Mucosa of descending colon (tissue), 3 donors: ENCODE data around the gene ERCC8. TPM values are rescaled to one million over a fixed set of nuclear protein-coding genes. Genes with fewer than 3 reads are reported as not detected.
"Not testable (repeated sequence)": the region's sequence is repeated elsewhere in the genome, so short reads cannot be mapped to it uniquely, and the experiment has no call there.

Source experiments
- ATAC-seq: fragments of 200-7000 bp; cut with Tn5 transposase; one replicate; pipeline ENCODE4 v1.9.1; 2020; ENCODE audit warnings: mild to moderate bottlenecking, moderate library complexity
- DNase-seq, 3 donors: peaks; one replicate each; pipeline ENCODE4 v3.0.0-alpha.2; 2020
- H3K36me3 ChIP-seq: fragments of 200-600 bp; one replicate; pipeline ENCODE4 v1.8.0; 2021; ENCODE audit warnings: low read depth, mild to moderate bottlenecking
- H3K4me1 ChIP-seq: fragments of 200-600 bp; one replicate; pipeline ENCODE4 v1.8.0; 2021; ENCODE audit warnings: low read depth, mild to moderate bottlenecking
- H3K4me3 ChIP-seq: fragments of 200-600 bp; one replicate; pipeline ENCODE4 v1.8.0; 2021; ENCODE audit warnings: mild to moderate bottlenecking
- H3K9me3 ChIP-seq: fragments of 200-600 bp; one replicate; pipeline ENCODE4 v1.8.0; 2021; ENCODE audit warnings: mild to moderate bottlenecking
- intact Hi-C, 2 donors: fragments of 100-400 bp; cut with DNase I in 1 of 2; cut with micrococcal nuclease in 1 of 2; formaldehyde crosslinking; loops; one replicate each; pipeline versions ENCODE4 v1.11.0 to v1.11.1; 2022; cut with DNase I, micrococcal nuclease
- long read RNA-seq, 2 donors: library from polyadenylated mRNA; unstranded; transcript quantifications; one replicate each; pipeline ENCODE4 v2.0.0, GENCODE V29; 2019 to 2021
- total RNA-seq, 3 donors: library from RNA; stranded (reverse); fragmentation: NEBNext Ultra II Directional in 2 of 3; extraction: Animal tissue kit (Norgen Biotek cat#: 25700) in 2 of 3; gene quantifications; one replicate each; pipeline versions ENCODE4 v1.2.1 to v1.2.4, GENCODE V29; 2021 to 2023
- TF ChIP-seq, protein P1 (sequence below): fragments of 200-600 bp; IDR thresholded peaks from one replicate; pipeline ENCODE4 v1.8.0; 2022; ENCODE audit warnings: antibody characterized with exemption, mild to moderate bottlenecking
- donor health status: DM: no; HTN: no; CAD: no; lungs with moderate emphysema.
- donor health status: DM: no; HTN: no; CAD: no.
- donor health status: DM: no; HTN: yes; CAD: no.

The ERCC8 gene
- 1 to 10 TPM; 8.2 to 9.1 (median 8.8) TPM for total RNA-seq
- long read RNA-seq, donor 1, transcript ERCC8-201 (12 exons, 2,017 nt): major isoform, 5 of 5 reads
- long read RNA-seq, donor 1, partial matches to known transcripts: 0 of 5 reads
- long read RNA-seq, donor 1, other reads (novel, unspliced or antisense): 0 of 5 reads
- long read RNA-seq, donor 2, partial matches to known transcripts: 1 of 4 reads
- long read RNA-seq, donor 2, other reads (novel, unspliced or antisense): 1 of 4 reads

DNA sequence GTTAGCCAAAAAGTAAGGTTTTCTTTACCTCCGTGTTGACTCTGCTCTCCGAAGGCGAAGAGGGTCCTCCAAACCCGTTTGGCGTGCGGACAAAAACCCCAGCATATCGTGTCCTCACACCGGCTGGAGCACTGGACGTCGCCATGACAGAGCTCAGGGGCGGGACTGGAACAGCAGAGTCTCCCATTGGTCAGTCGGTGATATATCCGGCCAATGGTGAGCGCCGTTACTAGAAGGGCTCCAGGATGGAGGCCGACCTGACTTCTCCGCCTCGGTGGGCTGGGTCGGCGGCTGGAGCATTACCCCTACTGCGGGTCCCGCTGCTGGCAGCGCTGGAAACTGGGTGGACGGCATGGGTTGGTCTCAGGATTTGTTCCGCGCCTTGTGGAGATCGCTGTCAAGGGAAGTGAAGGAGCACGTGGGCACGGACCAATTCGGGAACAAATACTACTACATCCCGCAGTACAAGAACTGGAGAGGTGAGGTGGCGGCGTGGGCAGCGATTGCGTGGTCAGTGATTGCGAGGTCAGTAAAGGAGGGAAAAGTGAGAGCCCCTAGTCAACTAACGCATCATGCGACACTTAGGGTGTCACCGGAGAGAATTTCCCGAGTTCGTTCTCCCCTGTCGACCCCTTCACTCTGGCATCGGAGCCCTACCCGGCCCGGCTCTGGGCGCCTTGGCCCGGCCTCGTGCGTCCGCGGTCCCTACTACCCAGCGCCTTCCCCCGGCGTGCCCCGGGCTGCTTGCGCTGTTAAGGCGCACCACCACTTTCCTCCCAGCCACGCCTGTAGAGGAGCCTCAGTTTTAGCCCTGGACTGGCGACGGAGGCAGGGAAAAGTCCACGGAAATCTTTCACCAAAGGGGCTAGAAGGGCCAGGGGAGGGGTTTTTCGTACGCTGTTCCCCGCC, at the start of gene ERCC8, which contains the start of gene NDUFAF2:
ERCC8 (minus strand) TSS at position 167 of the 909 bp plus-strand sequence; CDS start at position 105, 62 bp downstream.
NDUFAF2 (plus strand) TSS at position 302 of the 909 bp plus-strand sequence; CDS start at position 353, 51 bp downstream.
- intact Hi-C loops: no loop called here
- Histone ChIP-seq H3K36me3 (no peaks in the 10 kb centered on the region), H3K9me3 (no peaks in the 10 kb centered on the region), H3K4me1 (peaks cover 16% of the 10 kb centered on the region), H3K4me3 (peak within 1 kb of the TSS; percentile 48)
- TF ChIP-seq, protein P1, sequence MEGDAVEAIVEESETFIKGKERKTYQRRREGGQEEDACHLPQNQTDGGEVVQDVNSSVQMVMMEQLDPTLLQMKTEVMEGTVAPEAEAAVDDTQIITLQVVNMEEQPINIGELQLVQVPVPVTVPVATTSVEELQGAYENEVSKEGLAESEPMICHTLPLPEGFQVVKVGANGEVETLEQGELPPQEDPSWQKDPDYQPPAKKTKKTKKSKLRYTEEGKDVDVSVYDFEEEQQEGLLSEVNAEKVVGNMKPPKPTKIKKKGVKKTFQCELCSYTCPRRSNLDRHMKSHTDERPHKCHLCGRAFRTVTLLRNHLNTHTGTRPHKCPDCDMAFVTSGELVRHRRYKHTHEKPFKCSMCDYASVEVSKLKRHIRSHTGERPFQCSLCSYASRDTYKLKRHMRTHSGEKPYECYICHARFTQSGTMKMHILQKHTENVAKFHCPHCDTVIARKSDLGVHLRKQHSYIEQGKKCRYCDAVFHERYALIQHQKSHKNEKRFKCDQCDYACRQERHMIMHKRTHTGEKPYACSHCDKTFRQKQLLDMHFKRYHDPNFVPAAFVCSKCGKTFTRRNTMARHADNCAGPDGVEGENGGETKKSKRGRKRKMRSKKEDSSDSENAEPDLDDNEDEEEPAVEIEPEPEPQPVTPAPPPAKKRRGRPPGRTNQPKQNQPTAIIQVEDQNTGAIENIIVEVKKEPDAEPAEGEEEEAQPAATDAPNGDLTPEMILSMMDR: no peak
- ATAC-seq: peak; percentile 99
- DNase-seq: peak; percentile 91 to 94 (median 91)

- TF ChIP-seq, protein P1: no peak
- no peaks in the 10 kb centered on the region for H3K4me1 ChIP-seq
- H3K9me3 ChIP-seq: peaks cover 9% of the 10 kb centered on the region
- no peaks in the 10 kb centered on the region for H3K36me3 ChIP-seq
- intact Hi-C loops: no loop called here
- DNase-seq (no peak), ATAC-seq (peak; percentile 54)
- no peak overlapping the region for H3K4me3 ChIP-seq
These were observed 49.2 kb upstream of the ERCC8 start for GRCh38 chr5:60993875-60994571.

DNA sequence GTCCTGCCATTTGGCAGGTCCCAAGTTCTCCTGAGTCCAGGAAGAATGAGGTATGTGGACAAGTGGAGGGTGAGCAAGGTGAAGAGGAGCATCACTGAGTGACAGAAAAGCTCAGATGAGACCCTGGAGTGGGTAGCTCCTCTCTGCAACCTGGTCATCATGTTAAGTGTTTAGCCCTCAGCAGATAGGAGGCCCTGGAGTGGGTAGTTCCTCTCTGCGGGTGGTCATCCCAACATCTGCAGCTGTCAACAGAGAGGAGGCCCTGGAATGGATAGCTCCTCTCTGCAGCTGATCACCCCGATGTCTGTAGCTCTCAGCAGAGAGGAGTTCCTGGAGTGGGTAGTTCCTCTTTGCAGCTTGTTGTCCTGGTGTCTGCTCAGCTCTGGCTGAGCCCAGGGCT, 48.6 kb upstream of the ERCC8 start:
- Histone ChIP-seq H3K4me1 (no peaks in the 10 kb centered on the region), H3K36me3 (no peaks in the 10 kb centered on the region), H3K9me3 (peaks cover 9% of the 10 kb centered on the region), H3K4me3 (no peak overlapping the region)
- ATAC-seq (no peak), DNase-seq (no peak)
- TF ChIP-seq, protein P1: no peak
- intact Hi-C loops: no loop called here

DNA sequence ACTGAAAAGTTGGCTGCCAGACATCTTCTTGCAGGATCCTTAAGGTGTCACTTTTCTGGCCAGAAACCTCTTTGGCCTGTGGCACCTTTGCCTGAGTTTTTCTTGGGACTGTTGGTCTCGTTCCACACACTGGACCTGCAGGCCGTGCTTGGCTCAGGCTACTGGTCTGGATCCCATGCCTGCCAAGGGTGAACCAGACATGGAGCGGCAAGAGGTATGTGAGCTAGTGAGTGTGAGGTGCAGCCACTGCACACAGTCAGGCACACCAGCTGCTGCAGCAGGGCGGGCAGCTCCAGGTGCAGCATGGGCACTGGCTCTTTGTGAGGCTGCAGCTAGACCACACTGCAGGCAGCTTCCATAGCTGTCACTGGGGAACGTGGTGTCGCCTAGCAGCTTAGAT, 48.0 kb upstream of the ERCC8 start:
- no peaks in the 10 kb centered on the region for H3K36me3 ChIP-seq
- TF ChIP-seq, protein P1: no peak
- intact Hi-C loops: no loop called here
- peaks cover 9% of the 10 kb centered on the region for H3K9me3 ChIP-seq
- DNase-seq (no peak), ATAC-seq (no peak)
- H3K4me1 ChIP-seq: no peaks in the 10 kb centered on the region
- H3K4me3 ChIP-seq: no peak overlapping the region

DNA sequence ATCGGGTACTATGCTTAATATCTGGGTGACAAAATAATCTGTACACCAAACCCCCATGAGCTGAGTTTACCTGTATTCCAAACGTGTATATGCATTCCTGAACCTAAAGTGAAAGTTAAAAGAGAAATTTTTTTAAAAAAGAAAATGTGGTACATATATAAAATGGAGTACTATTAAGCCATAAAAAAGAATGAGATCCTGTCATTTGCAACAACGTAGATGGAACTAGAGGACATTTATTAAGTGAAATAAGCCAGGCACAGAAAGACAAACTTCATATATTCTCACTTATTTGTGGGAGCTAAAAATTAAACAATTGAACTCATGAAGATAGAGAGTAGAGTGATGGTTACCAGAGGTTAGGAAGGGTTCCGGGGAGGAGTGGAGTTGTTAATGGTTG, 44.9 kb upstream of the ERCC8 start:
- Histone ChIP-seq H3K4me1 (no peaks in the 10 kb centered on the region), H3K36me3 (no peaks in the 10 kb centered on the region), H3K4me3 (no peak overlapping the region), H3K9me3 (peaks cover 9% of the 10 kb centered on the region)
- TF ChIP-seq, protein P1: no peak
- intact Hi-C loops: no loop called here
- DNase-seq: no peak
- no peak for ATAC-seq

DNA sequence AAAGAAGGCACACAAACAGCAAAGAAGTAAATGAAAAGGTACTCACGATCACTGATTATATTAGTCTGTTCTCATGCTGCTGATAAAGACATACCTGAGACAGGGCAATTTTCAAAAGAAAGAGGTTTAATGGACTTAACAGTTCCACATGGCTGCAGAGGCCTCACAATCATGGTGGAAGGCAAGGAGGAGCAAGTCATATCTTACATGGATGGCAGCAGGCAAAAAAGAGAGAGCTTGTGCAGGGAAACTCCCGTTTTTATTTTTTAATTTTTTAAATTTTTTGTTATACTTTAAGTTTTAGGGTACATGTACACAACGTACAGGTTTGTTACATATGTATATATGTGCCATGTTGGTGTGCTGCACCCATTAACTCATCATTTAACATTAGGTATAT, 37.3 kb upstream of the ERCC8 start:
- DNase-seq, H3K9me3 ChIP-seq, intact Hi-C loops, H3K4me3 ChIP-seq, ATAC-seq, H3K4me1 ChIP-seq, H3K36me3 ChIP-seq: not testable (repeated sequence)
